GM13977 (cell line): Measurements from ENCODE around the gene CD3G.

ENCODE experiments used
- DNase-seq: peaks from one replicate; pipeline ENCODE4 v3.0.0; 2012; ENCODE audit warnings: low spot score
- in situ Hi-C: fragments of 300-500 bp; cut with MboI; formaldehyde crosslinking; loops from one replicate; pipeline ENCODE4 v1.12.0; 2022; ENCODE audit warnings: low sequenced_read_pairs, low pct_unique_long_range_greater_than_20kb, mixed read lengths, inconsistent platforms; ENCODE audit not compliant: unreplicated experiment
- TF ChIP-seq, protein P1 (sequence below): IDR thresholded peaks from 2 replicates; pipeline ENCODE4 v1.5.1; 2012; ENCODE audit warnings: mild to moderate bottlenecking, control low read depth; ENCODE audit not compliant: insufficient read depth; ENCODE audit errors: extremely low read depth, missing control alignments

Gene CD3G

DNA sequence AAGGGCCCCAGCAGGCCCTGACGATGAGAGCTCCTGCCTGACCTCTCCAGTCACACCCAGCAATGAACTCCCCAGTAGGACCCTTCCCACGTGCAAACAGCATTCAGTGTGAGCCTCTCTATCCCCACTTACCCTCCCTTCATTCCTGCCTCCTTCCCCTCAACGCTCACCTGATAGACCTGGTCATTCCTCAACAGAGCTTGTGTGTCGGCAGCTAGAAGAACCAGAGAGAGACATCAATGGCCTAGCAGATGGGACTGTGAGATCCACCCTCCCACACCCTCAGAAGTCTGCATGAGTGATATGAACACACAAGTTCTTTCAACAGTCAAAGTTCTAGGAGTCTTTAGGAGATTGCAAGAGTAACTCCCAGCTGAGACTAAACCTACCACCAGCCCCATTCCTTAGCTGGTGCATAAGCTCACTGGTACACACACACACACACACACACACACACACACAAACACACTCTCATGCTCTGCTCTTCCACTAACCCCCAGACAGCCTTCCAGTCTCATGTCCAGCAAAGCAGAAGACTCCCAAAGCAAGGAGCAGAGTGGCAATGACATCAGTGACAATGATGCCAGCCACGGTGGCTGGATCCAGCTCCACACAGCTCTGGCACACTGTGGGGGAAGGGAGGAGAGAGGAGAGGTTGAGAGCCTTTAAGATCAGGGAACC is 4.7 kb upstream of the CD3G start:
- no peak for DNase-seq
- TF ChIP-seq, protein P1, sequence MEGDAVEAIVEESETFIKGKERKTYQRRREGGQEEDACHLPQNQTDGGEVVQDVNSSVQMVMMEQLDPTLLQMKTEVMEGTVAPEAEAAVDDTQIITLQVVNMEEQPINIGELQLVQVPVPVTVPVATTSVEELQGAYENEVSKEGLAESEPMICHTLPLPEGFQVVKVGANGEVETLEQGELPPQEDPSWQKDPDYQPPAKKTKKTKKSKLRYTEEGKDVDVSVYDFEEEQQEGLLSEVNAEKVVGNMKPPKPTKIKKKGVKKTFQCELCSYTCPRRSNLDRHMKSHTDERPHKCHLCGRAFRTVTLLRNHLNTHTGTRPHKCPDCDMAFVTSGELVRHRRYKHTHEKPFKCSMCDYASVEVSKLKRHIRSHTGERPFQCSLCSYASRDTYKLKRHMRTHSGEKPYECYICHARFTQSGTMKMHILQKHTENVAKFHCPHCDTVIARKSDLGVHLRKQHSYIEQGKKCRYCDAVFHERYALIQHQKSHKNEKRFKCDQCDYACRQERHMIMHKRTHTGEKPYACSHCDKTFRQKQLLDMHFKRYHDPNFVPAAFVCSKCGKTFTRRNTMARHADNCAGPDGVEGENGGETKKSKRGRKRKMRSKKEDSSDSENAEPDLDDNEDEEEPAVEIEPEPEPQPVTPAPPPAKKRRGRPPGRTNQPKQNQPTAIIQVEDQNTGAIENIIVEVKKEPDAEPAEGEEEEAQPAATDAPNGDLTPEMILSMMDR: no peak
- in situ Hi-C loops: no loop called here

GRCh38 chr11:118340449-118340848 is 3.7 kb upstream of the CD3G start:
- TF ChIP-seq, protein P1: no peak
- in situ Hi-C loops: no loop called here
- no peak for DNase-seq

DNA sequence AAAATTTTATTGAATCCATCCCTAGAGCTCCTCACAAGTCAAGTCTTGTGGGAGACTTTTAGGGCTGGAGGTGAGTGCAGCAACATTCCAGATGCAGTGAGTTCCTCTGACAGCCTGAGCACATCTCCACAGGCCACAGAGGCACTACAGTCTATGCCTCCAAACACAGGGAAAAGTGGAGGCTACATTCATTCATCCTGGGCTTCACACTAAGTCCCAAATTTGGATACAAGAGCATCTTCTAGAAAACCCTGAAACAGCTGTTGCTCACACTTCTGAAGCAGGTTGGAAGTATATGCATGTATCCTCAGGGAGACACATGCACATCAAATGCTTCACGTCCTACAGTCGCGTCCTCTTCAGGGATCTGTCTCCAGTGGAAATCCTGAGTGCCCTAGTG is 2.9 kb upstream of the CD3G start:
- TF ChIP-seq, protein P1: no peak
- no peak for DNase-seq
- in situ Hi-C loops: no loop called here

- TF ChIP-seq, protein P1: no peak
- no peak for DNase-seq
- in situ Hi-C loops: no loop called here
Observed at GRCh38 chr11:118341815-118342489, 2.2 kb upstream of the CD3G start.

GRCh38 chr11:118342503-118343161 is 1.5 kb upstream of the CD3G start, which contains the start of gene CD3D:
TSS of gene CD3D (minus strand) at chr11:118342705. CDS start at chr11:118342607, 98 bp downstream.
- in situ Hi-C loops: no loop called here
- no peak for DNase-seq
- TF ChIP-seq, protein P1: no peak

GRCh38 chr11:118343248-118343647 is 896 bp upstream of the CD3G start:
- in situ Hi-C loops: no loop called here
- DNase-seq: no peak
- TF ChIP-seq, protein P1: no peak
